Dermis microvascular lymphatic vessel endothelial cell (primary cell): ENCODE data around the gene AARSD1. TPM values are rescaled to one million over a fixed set of nuclear protein-coding genes. Genes with fewer than 3 reads are reported as not detected.
"Not testable (repeated sequence)": the region's sequence is repeated elsewhere in the genome, so short reads cannot be mapped to it uniquely, and the experiment has no call there.

Experiments used
- DNase-seq, 2 donors: peaks; one replicate each; pipeline versions ENCODE4 v3.0.0 to v3.0.0-alpha.2; 2010; ENCODE audit warnings: low read depth in 2 of 2
- total RNA-seq: library from RNA; depleted of rRNA; stranded (reverse); fragments of >200 nt; gene quantifications from 2 replicates; pipeline ENCODE4 v1.2.1, GENCODE V29; 2014

AARSD1 gene
- total RNA-seq, 1 donor from 2014 or later, result 13.1 TPM

GRCh38 chr17:42920106-42920900 lies 44.0 kb downstream of the AARSD1 start:
- no peak for DNase-seq

DNA sequence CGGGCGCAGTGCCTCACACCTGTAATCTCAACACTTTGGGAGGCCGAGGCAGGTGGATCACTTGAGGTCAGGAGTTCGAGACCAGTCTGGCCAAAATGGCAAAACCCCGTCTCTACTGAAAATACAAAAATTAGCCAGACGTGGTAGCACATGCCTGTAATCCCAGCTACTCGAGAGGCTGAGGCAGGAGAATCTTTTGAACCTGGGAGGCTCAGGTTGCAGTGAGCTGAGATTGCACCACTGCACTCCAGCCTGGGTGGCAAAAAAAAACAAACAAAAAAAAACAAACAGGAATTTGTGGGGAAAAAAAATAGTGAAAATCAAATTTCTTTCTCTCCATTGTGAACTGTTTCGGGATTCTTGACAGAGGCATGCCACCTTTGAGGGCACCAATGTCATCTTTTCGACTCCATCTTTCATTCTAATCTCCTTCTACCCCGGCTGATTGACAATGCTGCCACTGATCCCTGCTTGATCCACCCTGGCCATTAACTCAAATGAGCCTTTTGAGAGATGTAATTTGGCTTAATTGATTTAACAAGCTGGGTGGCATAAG lies 44.7 kb downstream of the AARSD1 start:
- DNase-seq, result not testable (repeated sequence)

GRCh38 chr17:42918902-42919521 lies 45.2 kb downstream of the AARSD1 start:
- no peak for DNase-seq

GRCh38 chr17:42917236-42917603 lies 47.0 kb downstream of the AARSD1 start:
- no peak for DNase-seq

DNA sequence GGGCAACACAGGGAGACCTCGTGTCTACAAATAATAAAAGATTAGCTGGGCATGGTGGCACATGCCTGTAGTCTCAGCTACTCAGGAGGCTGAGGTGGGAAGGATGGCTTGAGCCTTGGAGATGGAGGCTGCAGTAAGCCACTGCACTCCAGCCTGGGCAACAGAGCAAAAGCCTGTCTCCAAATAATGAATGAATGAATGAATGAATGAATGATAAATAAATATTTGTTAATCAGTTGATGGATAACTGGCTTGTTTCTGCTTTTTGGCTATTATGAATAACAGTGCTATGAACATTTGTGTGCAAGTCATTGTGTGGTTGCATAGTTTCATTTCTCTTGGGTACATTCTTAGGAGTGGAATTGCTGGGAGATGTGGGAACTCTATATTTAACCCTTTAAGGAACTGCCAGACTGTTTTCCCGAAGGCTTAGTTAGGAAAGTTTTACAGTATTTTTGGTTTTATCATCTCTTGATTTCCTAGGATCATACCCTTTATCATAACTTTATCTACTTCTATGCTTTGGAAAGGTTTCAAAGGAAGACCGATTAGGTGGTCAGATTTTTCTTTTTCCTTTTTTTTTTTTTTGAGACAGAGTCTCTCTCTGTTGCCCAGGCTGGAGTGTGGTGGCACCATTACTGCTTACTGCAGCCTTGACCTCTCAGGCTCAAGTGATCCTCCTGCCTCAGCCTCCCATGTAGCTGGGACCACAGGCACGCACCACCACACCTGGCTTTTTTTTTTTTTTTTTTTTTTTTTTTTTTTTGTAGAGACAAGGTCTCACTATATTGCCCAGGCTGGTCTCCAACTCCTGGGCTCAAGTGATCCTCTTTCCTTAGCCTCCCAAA lies 47.6 kb downstream of the AARSD1 start:
- DNase-seq, result not testable (repeated sequence)

- DNase-seq, result not testable (repeated sequence)
These were observed 49.0 kb downstream of the AARSD1 start for GRCh38 chr17:42915288-42915687.

DNA sequence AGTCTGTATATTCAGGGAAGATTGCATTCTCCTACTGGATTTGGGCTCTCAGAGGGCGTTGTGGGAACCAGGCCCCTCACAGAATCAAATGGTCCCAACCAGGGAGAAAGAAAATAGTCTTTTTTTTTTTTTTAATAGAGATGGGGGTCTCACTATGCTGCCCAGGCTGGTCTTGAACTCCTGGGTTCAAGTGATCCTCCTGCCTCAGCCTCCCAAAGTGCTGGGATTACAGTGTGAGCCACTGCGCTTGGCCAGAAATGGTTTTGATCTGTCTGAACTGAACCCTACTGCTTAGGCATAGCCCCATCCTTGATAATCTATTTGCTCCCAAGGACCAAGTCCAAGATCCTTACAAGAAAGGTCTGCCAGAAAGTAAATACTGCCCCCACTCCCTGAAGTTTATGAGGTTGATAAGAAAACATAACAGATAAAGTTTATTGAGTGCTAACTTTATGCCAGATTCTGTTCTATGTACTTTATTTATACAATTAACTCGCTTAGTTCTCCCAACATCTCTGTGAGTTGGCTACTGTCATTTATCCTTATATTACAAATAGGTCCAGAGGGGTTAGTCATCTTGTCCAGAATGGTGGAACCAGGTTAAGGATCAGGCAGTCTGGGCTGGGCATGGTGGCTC lies 50.2 kb downstream of the AARSD1 start:
- DNase-seq, result no peak

- DNase-seq, result no peak
These were observed 50.7 kb downstream of the AARSD1 start for GRCh38 chr17:42913522-42913921.

DNA sequence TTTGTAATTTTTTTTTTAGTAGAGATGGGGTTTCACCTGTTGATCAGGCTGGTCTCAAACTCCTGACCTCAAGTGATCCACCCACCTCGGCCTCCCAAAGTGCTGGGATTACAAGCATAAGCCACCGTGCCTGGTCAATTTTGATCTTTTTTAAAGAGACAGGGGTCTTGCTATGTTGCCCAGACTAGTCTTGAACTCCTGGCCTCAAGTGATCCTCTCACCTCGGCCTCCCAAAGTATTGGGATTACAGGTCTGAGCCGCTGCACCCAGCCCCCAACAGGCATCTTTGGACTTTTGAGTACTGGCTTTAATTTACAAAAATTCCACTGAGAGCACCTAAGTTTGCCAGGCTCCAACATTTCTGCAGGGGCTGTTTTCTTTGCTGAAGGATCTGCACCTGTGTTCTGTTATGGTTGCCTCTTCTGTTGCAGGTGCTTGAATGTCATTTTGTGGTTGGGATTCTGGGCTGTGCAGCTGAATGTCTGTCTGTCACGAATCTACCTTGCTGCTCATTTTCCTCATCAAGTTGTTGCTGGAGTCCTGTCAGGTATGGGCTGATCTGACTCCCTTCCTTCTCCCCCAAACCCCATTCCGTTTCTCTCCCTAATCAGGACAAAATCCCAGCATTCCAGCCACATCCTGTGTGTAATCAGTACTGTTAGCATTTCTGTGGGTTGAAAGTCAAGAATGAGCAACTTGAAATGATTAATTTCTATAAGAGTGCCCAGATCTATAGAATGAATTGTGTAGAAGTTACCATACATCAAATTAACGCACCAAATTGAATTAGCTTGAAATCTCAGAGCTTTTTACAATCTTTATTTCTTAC lies 55.2 kb downstream of the AARSD1 start:
- no peak for DNase-seq

DNA sequence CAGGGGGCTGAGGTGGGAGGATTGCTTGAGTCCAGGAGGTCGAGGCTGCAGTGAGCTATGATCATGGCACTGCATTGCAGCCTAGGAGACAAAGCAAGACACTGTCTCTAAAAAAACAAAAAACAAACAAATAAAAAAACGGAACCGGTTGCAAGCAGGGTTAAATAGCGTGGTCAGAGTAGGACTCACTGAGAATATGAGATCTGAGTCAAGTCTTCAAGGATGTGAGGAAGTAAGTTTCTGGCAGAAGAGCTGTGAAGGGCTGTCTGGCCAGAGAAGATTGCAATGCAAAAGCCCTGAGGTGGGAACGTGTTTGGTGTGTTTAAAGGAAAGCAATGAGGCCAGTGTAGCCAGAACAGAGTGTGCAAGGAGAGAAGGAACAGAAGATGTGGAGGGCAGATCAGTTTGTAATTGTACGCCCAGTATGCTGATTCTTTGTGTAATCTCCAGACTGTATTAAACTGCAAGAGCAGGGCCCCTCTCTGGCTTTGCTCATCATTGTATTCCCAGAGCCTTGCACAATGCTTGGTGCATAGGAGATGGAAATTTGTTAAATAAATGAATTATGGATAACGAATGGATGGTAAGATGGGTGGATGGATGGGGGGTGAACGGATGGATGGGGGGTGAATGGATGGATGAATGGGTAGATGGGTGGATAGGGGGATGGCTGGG lies 57.3 kb downstream of the AARSD1 start:
- DNase-seq, result no peak

- no peak for DNase-seq
These were observed 60.2 kb downstream of the AARSD1 start for GRCh38 chr17:42904110-42904469.

GRCh38 chr17:42901535-42902229 lies 62.6 kb downstream of the AARSD1 start:
- no peak for DNase-seq

Other genes with a start within 250 kb of the AARSD1 start
- gene EZH1, start 219.4 kb downstream of the AARSD1 start, total RNA-seq, result 9.8 and 11.3 TPM in 2 replicates
- 6.0 and 25.9 TPM in 2 replicates for gene RAMP2, start 203.2 kb downstream of the AARSD1 start, total RNA-seq
- 39.2 and 48.3 TPM in 2 replicates for gene VPS25, start 191.0 kb downstream of the AARSD1 start, total RNA-seq
- gene WNK4, start 183.8 kb downstream of the AARSD1 start, total RNA-seq, result 2.1 and 2.4 TPM in 2 replicates
- 60.1 and 67.0 TPM in 2 replicates for gene COA3, start 165.8 kb downstream of the AARSD1 start, total RNA-seq
- gene CNTD1, start 165.6 kb downstream of the AARSD1 start, total RNA-seq, result not detected in 2 replicates
- gene BECN1, start 140.2 kb downstream of the AARSD1 start, total RNA-seq, result 121 and 128 TPM in 2 replicates
- 58.9 and 60.8 TPM in 2 replicates for gene PSME3, start 131.1 kb downstream of the AARSD1 start, total RNA-seq
- 0.25 and 0.26 TPM in 2 replicates for gene AOC2, start 119.9 kb downstream of the AARSD1 start, total RNA-seq
- 0.26 and 0.89 TPM in 2 replicates for gene AOC3, start 113.3 kb downstream of the AARSD1 start, total RNA-seq
- gene G6PC1, start 63.7 kb downstream of the AARSD1 start, total RNA-seq, result not detected in 2 replicates
- 0.13 TPM in 2 replicates for gene PTGES3L, start 15.6 kb upstream of the AARSD1 start, total RNA-seq
- 6.2 and 10.1 TPM in 2 replicates for gene RUNDC1, start 16.1 kb upstream of the AARSD1 start, total RNA-seq
- gene RPL27, start 34.0 kb upstream of the AARSD1 start, total RNA-seq, result 840 and 910 TPM in 2 replicates
- gene IFI35, start 42.3 kb upstream of the AARSD1 start, total RNA-seq, result 6.2 and 12.0 TPM in 2 replicates
- 148 and 225 TPM in 2 replicates for gene VAT1, start 57.9 kb upstream of the AARSD1 start, total RNA-seq
- gene RND2, start 60.8 kb upstream of the AARSD1 start, total RNA-seq, result 0.13 and 0.25 TPM in 2 replicates
- gene BRCA1, start 160.9 kb upstream of the AARSD1 start, total RNA-seq, result 7.7 and 15.8 TPM in 2 replicates
- 72.5 and 93.4 TPM in 2 replicates for gene NBR1, start 206.8 kb upstream of the AARSD1 start, total RNA-seq
- gene TMEM106A, start 247.4 kb upstream of the AARSD1 start, total RNA-seq, result 1.2 and 1.9 TPM in 2 replicates